ENCODE measurements around the gene UROS. TPM values are rescaled to one million over a fixed set of nuclear protein-coding genes. Genes with fewer than 3 reads are reported as not detected.

Gene UROS
- 77.4 and 79.4 TPM in 2 replicates for total RNA-seq

GRCh38 chr10:125822878-125823662, at the start of gene UROS, which contains the start of gene BCCIP:
Gene UROS (minus strand): TSS chr10:125823258. CDS start chr10:125816499, 6,759 bp downstream.
Gene BCCIP (plus strand): TSS chr10:125823546. CDS start chr10:125823558, 12 bp downstream.

GRCh38 chr10:125775491-125776106, 47.5 kb downstream of the UROS start, which contains the start of gene MMP21:
Gene MMP21 (minus strand): TSS chr10:125775821. CDS start chr10:125775821, 0 bp downstream.

Small RNAs within 50 kb of the gene (small RNA-seq; reads per million reads assigned to genes)
- gene MIR4484, result 0.74 reads per million, percentile 46 among the genes with 10 or more reads in this experiment
- gene RF00017, result not detected

Other genes with a start within 250 kb of the UROS start
- not detected in 2 replicates for gene TEX36, start 140.1 kb downstream of the UROS start, total RNA-seq
- 18.4 and 27.6 TPM in 2 replicates for gene EDRF1, start 103.5 kb downstream of the UROS start, total RNA-seq
- gene MMP21, start 47.4 kb downstream of the UROS start, total RNA-seq, result 0.20 TPM in 1 of 2 replicates, not detected in the other
- 46.3 and 50.0 TPM in 2 replicates for gene BCCIP, start 288 bp upstream of the UROS start, total RNA-seq
- gene DHX32, start 58.0 kb upstream of the UROS start, total RNA-seq, result 25.7 and 30.3 TPM in 2 replicates
- gene FANK1, start 73.3 kb upstream of the UROS start, total RNA-seq, result 0.20 and 0.73 TPM in 2 replicates